Testis (tissue), 3 donors: ENCODE results near the gene SEC22A. TPM values are rescaled to one million over a fixed set of nuclear protein-coding genes. Genes with fewer than 3 reads are reported as not detected.

ENCODE experiments used
- DNase-seq: peaks from one replicate; pipeline ENCODE4 v3.0.0-alpha.2; 2019
- H3K27ac ChIP-seq, 2 donors: fragments of 200-600 bp; sonication (generic); one replicate each; pipeline ENCODE4 v1.5.1; 2019
- H3K27me3 ChIP-seq: fragments of 200-600 bp; sonication (generic); one replicate; pipeline ENCODE4 v1.5.1; 2019
- H3K36me3 ChIP-seq: fragments of 200-600 bp; sonication (generic); one replicate; pipeline ENCODE4 v1.5.1; 2017; ENCODE audit warnings: low read depth; ENCODE audit errors: missing control alignments
- H3K4me1 ChIP-seq: fragments of 200-600 bp; sonication (generic); one replicate; pipeline ENCODE4 v1.5.1; 2019
- H3K4me3 ChIP-seq, 2 donors: fragments of 200-600 bp; sonication (generic); one replicate each; pipeline ENCODE4 v1.5.1; 2017 to 2019
- H3K9me3 ChIP-seq: fragments of 200-600 bp; sonication (generic); one replicate; pipeline ENCODE4 v1.5.1; 2017
- CTCF ChIP-seq, 3 experiments: fragments of 450-650 bp in 2 of 3; fragments of 200-600 bp in 1 of 3; sonication (generic) in 1 of 3; IDR thresholded peaks; one replicate each; pipeline ENCODE4 v1.5.1; 2016 to 2019; ENCODE audit warnings: antibody characterized with exemption in 3 of 3, mild to moderate bottlenecking in 2 of 3, moderate library complexity in 1 of 3
- POLR2A ChIP-seq: fragments of 450-650 bp; IDR thresholded peaks from one replicate; pipeline ENCODE4 v1.6.1; 2017; ENCODE audit warnings: antibody characterized with exemption, mild to moderate bottlenecking, moderate library complexity
- WGBS, 2 donors: methylation state at CpG; one replicate each; pipeline ENCODE4 v1.1.5; 2018; 5-methylcytosine and 5-hydroxymethylcytosine counted together
- intact Hi-C: fragments of 100-400 bp; cut with DNase I; formaldehyde crosslinking; loops from one replicate; pipeline ENCODE4 v1.15.1; 2023; ENCODE audit warnings: low total_unique reads
- polyA plus RNA-seq: library from polyadenylated mRNA; stranded (reverse); fragments of 350-450 nt; fragmentation: Illumina TruSeq; extraction: RNeasy Lipid Tissue Mini Kit (QIAGEN cat#74804); gene quantifications from one replicate; pipeline ENCODE4 v1.2.3, GENCODE V29; 2014; ENCODE audit warnings: low read depth, low replicate concordance; ENCODE audit not compliant: insufficient read depth
- total RNA-seq, 2 donors: library from RNA; depleted of rRNA; stranded (reverse); fragments of >200 nt; gene quantifications; one replicate each; pipeline ENCODE4 v1.2.3, GENCODE V29; 2016

SEC22A gene
- total and polyA plus RNA-seq, 3 donors from 2014 or later, result 52.0 to 59.6 (median 58.8) TPM

- Histone ChIP-seq H3K36me3 (no peaks in the 10 kb centered on the region), H3K9me3 (no peaks in the 10 kb centered on the region), H3K27ac (no peak overlapping the region), H3K4me1 (peaks cover 14% of the 10 kb centered on the region), H3K27me3 (no peaks in the 10 kb centered on the region), H3K4me3 (no peak overlapping the region)
- intact Hi-C loops, result no loop called here
- no peak for DNase-seq
- no peak for TF ChIP-seq POLR2A
- TF ChIP-seq CTCF (IDR thresholded peaks at IDR 0.05), result no peak
- WGBS, 2 donors, result 92 to 97% methylated on average over 2 of the region's 2 CpGs
Measured at GRCh38 chr3:123272547-123272946, 70.8 kb downstream of the SEC22A start.

GRCh38 chr3:123275691-123276090 lies 73.9 kb downstream of the SEC22A start:
- H3K27me3 ChIP-seq, result no peaks in the 10 kb centered on the region
- 57 to 79% methylated on average over 3 of the region's 3 CpGs for WGBS, 2 donors
- TF ChIP-seq CTCF (IDR thresholded peaks at IDR 0.05) (no peak), POLR2A (no peak)
- intact Hi-C loops, result no loop called here
- no peaks in the 10 kb centered on the region for H3K36me3 ChIP-seq
- H3K4me3 ChIP-seq, result no peak overlapping the region
- H3K9me3 ChIP-seq, result no peaks in the 10 kb centered on the region
- H3K27ac ChIP-seq, result no peak overlapping the region
- DNase-seq, result no peak
- peaks cover 14% of the 10 kb centered on the region for H3K4me1 ChIP-seq

- no peak overlapping the region for H3K27ac ChIP-seq
- intact Hi-C loops, result no loop called here
- H3K27me3 ChIP-seq, result no peaks in the 10 kb centered on the region
- 81 to 83% methylated on average over 10 of the region's 10 CpGs for WGBS, 2 donors
- TF ChIP-seq CTCF (IDR thresholded peaks at IDR 0.05) (no peak), POLR2A (no peak)
- no peak for DNase-seq
- H3K9me3 ChIP-seq, result no peaks in the 10 kb centered on the region
- peaks cover 8% of the 10 kb centered on the region for H3K4me1 ChIP-seq
- H3K36me3 ChIP-seq, result no peaks in the 10 kb centered on the region
- H3K4me3 ChIP-seq, result no peak overlapping the region
Measured at GRCh38 chr3:123276346-123277006, 74.7 kb downstream of the SEC22A start.

- Histone ChIP-seq H3K27ac (no peak overlapping the region), H3K4me1 (peaks cover 2% of the 10 kb centered on the region), H3K36me3 (no peaks in the 10 kb centered on the region), H3K4me3 (no peak overlapping the region), H3K9me3 (no peaks in the 10 kb centered on the region), H3K27me3 (no peaks in the 10 kb centered on the region)
- WGBS, 2 donors, result 87 to 90% methylated on average over 6 of the region's 6 CpGs
- intact Hi-C loops, result no loop called here
- TF ChIP-seq CTCF (IDR thresholded peaks at IDR 0.05), result no peak
- TF ChIP-seq POLR2A, result no peak
- no peak for DNase-seq
Measured at GRCh38 chr3:123277106-123277505, 75.4 kb downstream of the SEC22A start.

GRCh38 chr3:123278446-123278845 lies 76.7 kb downstream of the SEC22A start:
- DNase-seq, result no peak
- WGBS, 2 donors, result 91 to 92% methylated on average over 5 of the region's 5 CpGs
- Histone ChIP-seq H3K4me1 (no peaks in the 10 kb centered on the region), H3K4me3 (no peak overlapping the region), H3K9me3 (no peaks in the 10 kb centered on the region), H3K27ac (no peak overlapping the region), H3K27me3 (no peaks in the 10 kb centered on the region), H3K36me3 (no peaks in the 10 kb centered on the region)
- TF ChIP-seq POLR2A (no peak), CTCF (IDR thresholded peaks at IDR 0.05) (no peak)
- intact Hi-C loops, result no loop called here
